ENCODE measurements around the gene ALDH8A1. TPM values are rescaled to one million over a fixed set of nuclear protein-coding genes. Genes with fewer than 3 reads are reported as not detected.

Gene ALDH8A1
- polyA plus RNA-seq, 1 of the 3 experiments (the other 2 are of a cell fraction): 0.25 TPM

- 38% methylated on average over 10 of the region's 10 CpGs for WGBS (ENCODE audit: low lambda C conversion rate)
- H3F3A ChIP-seq (replicated peaks; ENCODE audit: insufficient read depth): peaks cover 11% of the 10 kb centered on the region
- peaks cover 0 to 2% of the 10 kb centered on the region in 2 experiments; a peak in 1 of 4 replicates for H3K4me1 ChIP-seq (ENCODE audit: control insufficient read depth in 1 of 2, insufficient read depth in 2 of 2, low read depth in 1 of 2, low read length in 1 of 2)
- no peak overlapping the region for H3K9ac ChIP-seq
- H3K4me2 ChIP-seq: no peak overlapping the region
- H3K9me2 ChIP-seq: no peaks in the 10 kb centered on the region
- H3K27ac ChIP-seq (ENCODE audit: low read depth in 2 of 2, low read length in 1 of 2): no peak overlapping the region
- no peaks in the 10 kb centered on the region for H3K9me3 ChIP-seq
- no peaks in the 10 kb centered on the region for H3K79me2 ChIP-seq (ENCODE audit: insufficient read depth)
- DNase-seq: peak; percentile 44
- H3K4me3 ChIP-seq (ENCODE audit: low read depth in 2 of 2, low read length in 1 of 2): no peak overlapping the region
- H2AFZ ChIP-seq (ENCODE audit: low read depth): peak overlapping the region; percentile 34; the same call in 1 of the 2 replicates
- no peaks in the 10 kb centered on the region for H4K20me1 ChIP-seq (ENCODE audit: insufficient read depth)
- H3K27me3 ChIP-seq (ENCODE audit: insufficient read depth): no peaks in the 10 kb centered on the region
- TF ChIP-seq SMC3 (IDR thresholded peaks at IDR 0.05; ENCODE audit: low read depth, low read length): peak; percentile 87
- TF ChIP-seq IRF3 (IDR thresholded peaks at IDR 0.05; ENCODE audit: low read depth, low read length): no peak
- no peak for TF ChIP-seq POLR2AphosphoS5 (IDR thresholded peaks at IDR 0.05; ENCODE audit: low read depth, low read length)
- TF ChIP-seq CHD2 (IDR thresholded peaks at IDR 0.05; ENCODE audit: low read length, partially characterized antibody): no peak
- TF ChIP-seq YY1 (IDR thresholded peaks at IDR 0.05; ENCODE audit: low read depth): no peak
- peak; percentile 90 for TF ChIP-seq RAD21 (IDR thresholded peaks at IDR 0.05; ENCODE audit: low read length)
- TF ChIP-seq ZBTB33 (IDR thresholded peaks at IDR 0.05; ENCODE audit: borderline replicate concordance, low read depth): no peak
- no peak for TF ChIP-seq RFX5 (IDR thresholded peaks at IDR 0.05; ENCODE audit: low read length)
- TF ChIP-seq CTCF (IDR thresholded peaks at IDR 0.05): peak; percentile 77
- no peak for TF ChIP-seq FOXJ3 (CRISPR knock-in tag; IDR thresholded peaks at IDR 0.05)
- H3K36me3 ChIP-seq (replicated peaks in 1 of 2; ENCODE audit: control insufficient read depth in 1 of 2, insufficient read depth in 2 of 2, low read length in 1 of 2): no peaks in the 10 kb centered on the region
- POLR2A ChIA-PET: interaction anchor here (0.6 kb wide), 1 partner anchor 68 kb away, joined by 3 read pairs; no protein-coding TSS in a partner anchor
- CTCF ChIA-PET: interaction anchor here (0.6 to 2.6 kb wide), 56 partner anchors 8 to 988 kb away, joined by 3 to 13 read pairs (median 4); no protein-coding TSS in a partner anchor
These were observed 67.4 kb downstream of the ALDH8A1 start for GRCh38 chr6:134882426-134883038.
